Thyroid gland (tissue), 4 donors: ENCODE data around the gene TMEM45B. TPM values are rescaled to one million over a fixed set of nuclear protein-coding genes. Genes with fewer than 3 reads are reported as not detected.
"Not testable (repeated sequence)": the region's sequence is repeated elsewhere in the genome, so short reads cannot be mapped to it uniquely, and the experiment has no call there.

Source experiments
- DNase-seq, 2 donors: peaks; one replicate each; pipeline ENCODE4 v3.0.0-alpha.2; 2019
- H3K27ac ChIP-seq, 3 donors: fragments of 200-600 bp; sonication (generic); 1 replicate in 2 of 3; 2 replicates in 1 of 3; pipeline ENCODE4 v1.5.1; 2016 to 2019; ENCODE audit warnings: mild to moderate bottlenecking in 1 of 3, moderate library complexity in 1 of 3
- H3K27me3 ChIP-seq: fragments of 200-600 bp; sonication (generic); one replicate; pipeline ENCODE4 v1.5.1; 2019
- H3K36me3 ChIP-seq, 2 donors: fragments of 200-600 bp; sonication (generic); one replicate each; pipeline ENCODE4 v1.5.1; 2016 to 2019
- H3K4me1 ChIP-seq, 2 donors: fragments of 200-600 bp; sonication (generic); one replicate each; pipeline ENCODE4 v1.5.1; 2017 to 2019
- H3K4me3 ChIP-seq, 3 donors: fragments of 200-600 bp; sonication (generic); replicated peaks in 1 of 3; 1 replicate in 2 of 3; 2 replicates in 1 of 3; pipeline ENCODE4 v1.5.1; 2016; ENCODE audit warnings: mild to moderate bottlenecking in 1 of 3
- H3K9me3 ChIP-seq: fragments of 200-600 bp; sonication (generic); one replicate; pipeline ENCODE4 v1.5.1; 2017
- CTCF ChIP-seq, 6 experiments: fragments of 200-600 bp in 3 of 6; fragments of 450-650 bp in 3 of 6; sonication (generic) in 3 of 6; IDR thresholded peaks; one replicate each; pipeline ENCODE4 v1.5.1; 2016 to 2019; ENCODE audit warnings: antibody characterized with exemption in 6 of 6, mild to moderate bottlenecking in 2 of 6, inconsistent platforms in 1 of 6, moderate library complexity in 1 of 6
- POLR2A ChIP-seq, 2 donors: fragments of 450-650 bp; IDR thresholded peaks; one replicate each; pipeline ENCODE4 v1.6.1; 2017; ENCODE audit warnings: antibody characterized with exemption in 2 of 2, mild to moderate bottlenecking in 2 of 2, moderate library complexity in 1 of 2
- WGBS, 2 donors: methylation state at CpG; one replicate each; pipeline ENCODE4 v1.1.5; 2017; 5-methylcytosine and 5-hydroxymethylcytosine counted together
- intact Hi-C: fragments of 100-400 bp; cut with DNase I; formaldehyde crosslinking; loops from one replicate; pipeline ENCODE4 v1.15.1; 2023
- total RNA-seq, 4 donors: library from RNA; depleted of rRNA; stranded (reverse); fragments of >200 nt; gene quantifications; one replicate each; pipeline ENCODE4 v1.2.3, GENCODE V29; 2016

TMEM45B gene
- total RNA-seq, 4 donors from 2014 or later = 8.1 to 28.1 (median 21.9) TPM

GRCh38 chr11:129803533-129803932, 12.1 kb upstream of the TMEM45B start:
- whole genome bisulfite sequencing, 2 donors = 82 to 83% methylated on average over 4 of the region's 4 CpGs
- no peak for TF ChIP-seq CTCF (IDR thresholded peaks at IDR 0.05)
- TF ChIP-seq POLR2A (IDR thresholded peaks at IDR 0.05) = no peak
- Histone ChIP-seq H3K36me3 (no peaks in the 10 kb centered on the region), H3K9me3 (no peaks in the 10 kb centered on the region), H3K4me1 (no peaks in the 10 kb centered on the region), H3K27ac (no peak overlapping the region), H3K4me3 (no peak overlapping the region), H3K27me3 (no peaks in the 10 kb centered on the region)
- intact Hi-C loops = no loop called here
- no peak for DNase-seq

- H3K9me3 ChIP-seq = no peaks in the 10 kb centered on the region
- no peaks in the 10 kb centered on the region for H3K27me3 ChIP-seq
- no peaks in the 10 kb centered on the region for H3K36me3 ChIP-seq
- WGBS, 2 donors = 74 to 88% methylated on average over 3 of the region's 3 CpGs
- DNase-seq = no peak
- H3K27ac ChIP-seq = no peak overlapping the region
- intact Hi-C loops = no loop called here
- TF ChIP-seq POLR2A (IDR thresholded peaks at IDR 0.05) = no peak
- TF ChIP-seq CTCF (IDR thresholded peaks at IDR 0.05) = no peak
- H3K4me3 ChIP-seq = no peak overlapping the region
- no peaks in the 10 kb centered on the region for H3K4me1 ChIP-seq
Observed at GRCh38 chr11:129804012-129804411, 11.6 kb upstream of the TMEM45B start.

- DNase-seq, H3K4me3 ChIP-seq, intact Hi-C loops, H3K36me3 ChIP-seq, H3K9me3 ChIP-seq, H3K4me1 ChIP-seq, H3K27ac ChIP-seq, H3K27me3 ChIP-seq: not testable (repeated sequence)
- WGBS, 2 donors = 82 to 85% methylated on average over 2 of the region's 2 CpGs
Observed at GRCh38 chr11:129808241-129808640, 7.4 kb upstream of the TMEM45B start.

- no peak for DNase-seq
Observed at GRCh38 chr11:129813231-129813791, 2.3 kb upstream of the TMEM45B start.

GRCh38 chr11:129814244-129815014, 1.2 kb upstream of the TMEM45B start:
- DNase-seq = no peak
- 87 to 93% methylated on average over 24 of the region's 24 CpGs for WGBS, 2 donors
- H3K4me3 ChIP-seq = no peak overlapping the region
- TF ChIP-seq CTCF (IDR thresholded peaks at IDR 0.05) (no peak), POLR2A (IDR thresholded peaks at IDR 0.05) (no peak)
- no peaks in the 10 kb centered on the region for H3K9me3 ChIP-seq
- H3K4me1 ChIP-seq = peaks cover 0 to 4% of the 10 kb centered on the region in 2 donors
- H3K36me3 ChIP-seq = no peaks in the 10 kb centered on the region
- no peaks in the 10 kb centered on the region for H3K27me3 ChIP-seq
- intact Hi-C loops = no loop called here
- no peak overlapping the region for H3K27ac ChIP-seq

More at GRCh38 chr11:129813231-129813791, 2.3 kb upstream of the TMEM45B start:
- no peaks in the 10 kb centered on the region for H3K9me3 ChIP-seq
- intact Hi-C loops = no loop called here
- TF ChIP-seq POLR2A (IDR thresholded peaks at IDR 0.05) (no peak), CTCF (IDR thresholded peaks at IDR 0.05) (no peak)
- no peaks in the 10 kb centered on the region for H3K36me3 ChIP-seq
- no peaks in the 10 kb centered on the region for H3K27me3 ChIP-seq
- WGBS, 2 donors = 89% methylated on average over 12 of the region's 12 CpGs
- H3K4me1 ChIP-seq = peaks cover 0 to 4% of the 10 kb centered on the region in 2 donors
- H3K4me3 ChIP-seq = no peak overlapping the region
- H3K27ac ChIP-seq = no peak overlapping the region
